SHP77 (cell line): ENCODE measurements around the gene ITGA3.
"Not testable (repeated sequence)": the region's sequence is repeated elsewhere in the genome, so short reads cannot be mapped to it uniquely, and the experiment has no call there.

Experiments
- DNase-seq, 2 experiments: peaks; one replicate each; lab custom pipeline; 2025; lab: John Stamatoyannopoulos, UW

Gene ITGA3

DNA sequence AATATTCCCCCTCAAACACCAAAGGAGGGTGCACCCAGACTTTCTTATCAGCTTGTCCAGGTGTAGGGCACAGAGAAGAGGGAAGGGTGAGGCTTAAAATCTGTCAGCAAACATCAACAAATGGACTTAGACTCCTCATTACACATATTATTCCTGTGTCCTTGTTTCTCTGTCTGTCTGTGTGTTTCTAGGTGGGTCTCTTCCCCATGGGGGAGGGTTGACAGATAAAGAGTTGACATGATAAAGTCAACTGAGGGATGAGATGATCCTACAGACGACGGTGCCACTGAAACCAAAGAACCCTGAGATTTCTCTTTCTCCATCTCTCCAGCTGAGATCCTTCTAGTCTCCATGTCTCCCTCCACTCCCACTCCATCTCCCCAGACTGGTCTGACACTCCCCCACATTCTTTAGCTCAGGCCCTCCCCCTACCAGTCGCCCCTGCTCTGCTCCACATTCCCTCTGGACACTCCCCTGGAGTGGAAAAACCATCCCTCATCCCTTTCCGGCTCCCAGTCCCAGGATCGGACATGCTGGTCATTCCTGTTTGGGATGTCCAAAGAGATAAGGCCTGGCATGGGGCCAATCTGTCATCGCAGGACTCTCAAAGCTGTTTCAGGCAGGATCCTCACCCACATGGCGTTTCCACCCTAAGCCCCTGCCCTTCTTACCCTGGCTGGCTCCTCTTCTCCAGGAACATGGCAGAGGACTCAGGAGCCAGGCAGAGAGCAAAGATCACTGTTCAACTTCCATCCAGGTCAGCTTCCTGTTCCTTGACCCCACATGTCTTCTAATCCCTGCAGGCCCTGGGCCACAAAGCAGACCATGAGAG is 2.9 kb upstream of the ITGA3 start:
- no peak for DNase-seq

DNA sequence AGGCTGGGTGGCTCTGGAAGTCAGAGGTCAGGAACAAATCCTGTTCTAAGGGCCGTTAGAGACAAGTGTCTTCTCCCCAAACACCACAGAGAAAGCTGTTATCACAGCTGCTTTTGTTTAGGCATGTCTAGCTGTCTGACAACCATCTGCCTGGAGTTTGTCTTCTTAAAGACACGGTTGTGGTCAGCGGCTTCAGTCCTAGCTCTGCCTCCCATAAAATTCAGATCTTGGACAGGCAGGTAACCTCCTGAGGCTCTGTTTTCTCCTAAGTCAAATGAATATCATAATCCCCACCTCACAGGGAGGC is 2.3 kb upstream of the ITGA3 start:
- peak; percentile 25 to 65 for DNase-seq

DNA sequence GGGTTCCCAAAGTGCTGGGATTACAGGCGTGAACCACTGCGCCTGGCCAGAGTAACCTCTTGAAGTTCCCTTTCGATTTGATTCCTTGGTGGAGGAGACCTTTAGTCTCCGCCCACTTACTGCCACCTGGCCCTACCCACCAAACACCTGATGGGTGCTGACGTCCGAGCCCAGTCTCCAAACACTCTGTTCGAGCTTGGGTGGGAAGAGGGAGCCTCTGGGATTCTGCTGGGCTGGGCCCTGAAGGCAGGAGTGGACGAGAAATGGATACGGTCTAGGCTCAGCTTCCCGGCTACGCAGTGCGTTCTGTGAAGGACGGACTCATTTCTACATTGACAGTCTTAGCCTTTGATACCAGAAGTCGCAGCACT is 870 bp upstream of the ITGA3 start:
- peak; percentile 69 to 70 for DNase-seq

DNA sequence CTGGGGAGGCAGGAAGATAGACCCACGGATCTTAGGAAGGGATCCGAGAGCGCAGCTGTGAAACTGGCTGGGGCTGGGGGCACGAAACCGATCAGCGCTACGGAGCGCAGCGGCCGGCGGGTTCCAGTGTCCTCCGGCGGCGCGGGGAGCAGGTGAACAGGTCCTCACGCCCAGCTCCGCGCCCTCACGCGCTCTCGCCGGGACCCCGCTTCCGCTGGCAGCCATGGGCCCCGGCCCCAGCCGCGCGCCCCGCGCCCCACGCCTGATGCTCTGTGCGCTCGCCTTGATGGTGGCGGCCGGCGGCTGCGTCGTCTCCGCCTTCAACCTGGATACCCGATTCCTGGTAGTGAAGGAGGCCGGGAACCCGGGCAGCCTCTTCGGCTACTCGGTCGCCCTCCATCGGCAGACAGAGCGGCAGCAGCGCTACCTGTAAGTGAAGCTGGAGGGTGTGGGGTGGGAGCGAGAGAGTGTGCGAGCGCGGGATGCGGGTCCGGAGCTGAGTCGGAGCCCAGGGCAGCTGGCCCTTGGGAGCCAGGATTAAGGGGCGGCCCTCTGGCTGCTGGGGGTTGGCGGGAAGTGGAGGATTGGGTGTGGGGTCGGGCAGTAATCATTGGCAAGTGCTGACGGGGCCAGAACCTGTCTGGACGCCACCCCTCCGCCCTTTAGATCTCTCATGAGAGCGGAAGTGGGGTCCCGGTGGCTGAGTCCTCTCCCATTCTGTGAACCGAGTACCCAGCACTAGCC is 479 bp downstream of the ITGA3 start:
- peak; percentile 82 to 85 for DNase-seq

DNA sequence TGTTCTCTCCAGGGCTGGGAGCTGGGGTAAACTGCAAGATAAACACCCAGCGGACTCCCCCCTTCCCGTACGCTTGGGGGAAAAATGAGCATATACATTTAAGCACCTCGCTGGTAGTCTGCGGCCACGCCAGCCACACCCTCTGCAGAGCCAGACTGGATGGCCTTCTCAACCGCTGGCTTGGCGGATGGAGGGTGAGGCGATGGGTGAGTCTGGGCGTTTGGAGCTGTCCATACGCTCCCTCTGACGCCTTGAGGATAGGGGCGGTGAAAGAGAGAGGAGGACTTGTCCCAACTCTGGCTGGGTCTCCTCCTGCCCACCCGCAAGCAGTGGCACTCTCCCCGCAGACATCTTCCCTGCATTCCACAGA is 1.0 kb downstream of the ITGA3 start:
- DNase-seq = peak in 1 of 2 experiments; percentile 38

DNA sequence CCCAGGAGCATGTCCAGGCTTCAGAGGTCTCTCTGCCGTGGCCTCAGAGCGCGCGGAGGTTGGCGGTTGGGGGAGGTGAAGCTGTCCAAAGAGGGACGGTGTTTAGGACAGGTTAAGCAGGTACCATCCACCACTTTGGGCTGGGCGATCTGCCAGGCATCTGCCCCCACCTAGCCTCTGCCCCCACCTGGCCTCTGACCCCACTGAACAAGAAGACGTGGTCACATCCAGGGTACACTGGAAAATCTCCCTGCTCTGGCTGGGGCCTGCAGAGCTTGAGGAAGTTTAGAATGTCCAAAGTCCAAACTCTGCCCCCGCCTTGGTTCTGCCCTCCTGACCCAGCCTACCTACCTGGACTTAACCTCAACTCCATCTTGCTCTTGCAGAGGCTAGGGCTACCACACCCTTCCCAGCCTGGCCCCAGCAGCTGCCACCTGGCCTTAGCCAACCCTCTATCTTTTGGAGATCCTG is 1.6 kb downstream of the ITGA3 start:
- DNase-seq = no peak

DNA sequence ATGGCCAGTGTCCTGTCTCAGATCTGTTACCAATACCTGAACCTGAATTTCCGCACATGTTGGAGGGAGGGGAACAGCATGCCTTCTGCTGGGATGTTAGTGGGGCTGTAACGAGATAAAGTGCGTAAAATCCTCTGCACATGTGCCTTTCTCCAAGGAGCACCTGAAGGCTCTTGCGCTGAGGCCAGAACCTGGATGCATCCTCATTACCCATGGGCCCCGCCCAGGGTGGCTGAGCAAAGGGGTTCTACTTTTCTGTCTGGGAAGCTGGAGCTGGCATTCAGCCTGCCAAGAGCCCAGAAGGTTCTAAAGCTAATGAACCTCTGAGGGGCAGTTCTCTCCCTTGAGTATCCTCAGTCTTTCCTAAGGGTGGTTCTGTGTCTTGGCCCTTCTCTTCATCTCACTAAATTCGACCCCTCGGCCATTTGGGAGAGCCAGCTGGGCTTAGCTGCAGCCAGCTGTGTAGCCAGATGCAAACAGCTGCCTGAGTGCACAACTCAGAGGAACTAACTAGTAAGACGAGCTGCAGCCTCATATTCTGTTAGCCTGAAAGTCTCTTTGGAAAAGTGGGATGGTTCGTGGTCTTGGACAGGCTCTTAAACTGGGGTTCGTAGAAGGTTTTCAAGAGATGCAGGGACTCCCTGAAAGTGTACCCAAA is 2.5 kb downstream of the ITGA3 start:
- DNase-seq = no peak

DNA sequence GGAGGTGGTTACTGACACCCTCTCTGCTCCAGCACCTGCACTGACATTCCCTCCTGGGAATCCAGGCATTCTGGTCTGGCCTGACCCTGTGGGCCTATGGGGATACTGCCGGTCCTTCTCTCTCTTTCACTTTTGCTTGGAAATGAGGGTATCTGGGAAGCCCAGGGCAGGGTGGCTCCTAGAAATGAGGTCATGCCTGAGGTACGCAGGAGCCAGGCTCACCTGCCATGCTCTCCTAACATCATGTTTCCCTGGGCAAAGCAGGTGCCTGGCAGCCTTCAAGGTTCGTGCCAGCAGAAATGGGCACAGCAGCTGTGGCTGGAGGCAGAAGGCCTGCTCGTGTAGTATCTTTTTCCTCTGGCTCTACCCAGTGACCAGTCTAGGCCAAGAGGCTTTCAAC is 3.3 kb downstream of the ITGA3 start:
- no peak for DNase-seq

DNA sequence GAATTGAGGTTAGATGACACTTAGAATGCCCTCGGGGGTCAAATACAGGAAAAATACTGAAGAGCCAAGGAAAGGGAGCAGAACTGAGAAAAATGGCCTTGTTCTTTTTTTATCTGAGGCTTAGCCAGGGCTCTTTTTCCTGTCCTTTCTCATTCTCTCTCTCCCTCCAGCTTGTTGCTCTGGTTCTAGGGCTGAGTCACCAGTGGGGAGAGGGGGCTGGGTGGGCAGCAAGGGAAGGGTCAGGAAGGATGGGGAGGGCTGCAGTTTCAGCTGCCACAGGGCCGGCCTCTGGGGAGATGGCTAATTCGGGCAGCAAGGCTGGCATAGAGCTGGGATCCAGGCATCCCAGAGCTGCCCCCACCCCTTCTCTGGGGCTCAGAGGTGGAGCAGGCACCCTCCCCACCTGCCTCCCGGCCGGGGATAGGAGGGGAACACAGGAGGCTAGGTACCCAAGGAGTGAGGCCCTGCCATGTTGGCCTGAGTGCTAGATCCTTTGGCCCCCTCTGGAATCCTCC is 3.9 kb downstream of the ITGA3 start:
- DNase-seq = no peak

DNA sequence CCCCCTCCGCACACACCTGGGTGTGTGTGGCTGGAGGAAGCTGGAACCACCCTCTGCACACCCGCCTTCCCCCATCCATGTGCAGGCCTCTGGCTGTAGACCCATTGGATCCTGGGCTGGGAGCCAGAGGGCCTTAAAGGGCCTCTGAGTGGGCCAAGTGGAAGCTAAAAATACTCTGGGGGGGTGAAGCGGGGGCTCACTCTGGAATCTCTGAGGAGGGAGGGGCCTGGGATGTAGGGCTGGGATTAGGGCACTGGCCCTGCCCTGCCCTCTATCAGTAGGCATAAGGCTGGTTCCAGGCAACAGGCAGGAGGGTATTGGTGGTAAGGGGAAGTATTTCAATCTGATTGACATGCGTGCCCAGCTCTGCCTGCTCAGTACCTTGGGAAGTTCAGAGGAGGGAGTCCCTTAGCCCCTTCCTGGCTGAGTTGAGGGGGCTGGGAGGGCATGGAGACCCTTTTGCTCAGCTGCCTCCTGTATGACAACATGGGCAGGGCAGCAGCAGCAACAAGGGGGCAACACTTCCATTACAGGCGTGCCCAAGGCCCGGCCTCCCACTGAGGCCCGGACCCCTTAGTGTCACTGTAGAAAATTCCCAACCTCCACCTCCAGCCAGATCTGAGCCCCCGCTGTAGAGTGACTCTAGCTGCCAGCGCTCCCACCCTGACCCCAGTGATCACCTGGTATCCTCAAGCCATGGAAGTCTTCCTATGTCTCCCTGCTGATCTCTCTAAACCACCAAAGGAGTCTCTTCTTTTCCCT is 5.2 kb downstream of the ITGA3 start:
- DNase-seq = peak; percentile 7 to 12

DNA sequence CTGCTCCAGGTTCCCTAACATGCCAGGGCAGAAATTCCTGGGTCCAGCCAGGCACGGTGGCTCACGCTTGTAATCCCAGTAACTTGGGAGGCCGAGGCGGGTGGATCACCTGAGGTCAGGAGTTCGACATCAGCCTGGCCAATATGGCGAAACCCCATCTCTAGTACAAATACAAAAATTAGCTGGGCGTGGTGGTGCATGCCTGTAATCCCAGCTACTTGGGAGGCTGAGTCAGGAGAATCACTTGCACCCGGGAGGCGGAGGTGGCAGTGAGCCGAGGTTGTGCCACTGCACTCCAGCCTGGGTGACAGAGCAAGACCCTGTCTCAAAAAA is 5.8 kb downstream of the ITGA3 start:
- not testable (repeated sequence) for DNase-seq

DNA sequence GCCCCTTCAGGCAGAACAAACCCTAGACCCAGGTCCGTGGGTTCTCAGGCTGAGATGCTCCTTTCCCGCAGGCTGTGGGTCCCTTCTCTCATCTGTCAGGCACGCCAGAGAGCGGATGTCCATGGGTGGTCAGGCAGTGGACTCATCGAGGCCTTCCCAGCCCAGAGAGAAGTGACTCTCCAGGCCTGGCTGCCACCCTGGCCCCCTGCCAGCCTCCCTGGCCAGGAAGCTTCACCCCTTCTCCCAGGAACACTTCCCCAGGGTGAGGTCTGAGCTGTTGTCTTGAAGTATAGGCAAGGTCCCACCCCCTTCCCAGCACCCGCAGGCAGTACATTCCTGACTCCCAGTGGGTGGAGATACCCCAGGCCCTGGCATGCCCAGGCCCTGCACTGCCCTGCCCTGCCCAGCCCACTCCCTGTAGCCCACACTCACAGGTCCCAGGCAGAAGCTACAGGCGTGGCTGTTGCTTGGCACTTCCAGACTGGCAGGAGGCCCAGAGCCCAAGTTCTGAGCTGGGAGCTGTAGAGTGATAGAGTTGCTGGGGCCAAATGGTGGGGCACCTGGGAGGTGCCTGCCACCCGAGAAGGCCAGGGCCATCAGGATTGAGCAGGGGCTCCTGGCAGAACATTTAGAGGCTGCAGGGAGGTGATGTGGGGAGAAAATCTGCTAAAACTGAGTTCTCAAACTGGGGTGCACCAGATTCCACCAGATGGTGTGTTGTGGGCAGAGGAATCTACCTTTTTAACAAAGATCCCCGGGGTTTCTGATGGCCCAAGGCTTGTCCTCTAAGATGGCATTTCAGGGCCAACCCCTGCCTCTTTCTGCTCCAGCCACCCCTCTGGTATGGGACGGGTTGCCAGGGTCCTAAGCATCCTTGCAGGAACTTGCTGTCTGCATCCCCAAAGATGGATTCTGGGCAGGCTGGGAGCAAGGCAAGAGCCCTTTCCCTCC is 6.7 kb downstream of the ITGA3 start:
- DNase-seq = no peak

DNA sequence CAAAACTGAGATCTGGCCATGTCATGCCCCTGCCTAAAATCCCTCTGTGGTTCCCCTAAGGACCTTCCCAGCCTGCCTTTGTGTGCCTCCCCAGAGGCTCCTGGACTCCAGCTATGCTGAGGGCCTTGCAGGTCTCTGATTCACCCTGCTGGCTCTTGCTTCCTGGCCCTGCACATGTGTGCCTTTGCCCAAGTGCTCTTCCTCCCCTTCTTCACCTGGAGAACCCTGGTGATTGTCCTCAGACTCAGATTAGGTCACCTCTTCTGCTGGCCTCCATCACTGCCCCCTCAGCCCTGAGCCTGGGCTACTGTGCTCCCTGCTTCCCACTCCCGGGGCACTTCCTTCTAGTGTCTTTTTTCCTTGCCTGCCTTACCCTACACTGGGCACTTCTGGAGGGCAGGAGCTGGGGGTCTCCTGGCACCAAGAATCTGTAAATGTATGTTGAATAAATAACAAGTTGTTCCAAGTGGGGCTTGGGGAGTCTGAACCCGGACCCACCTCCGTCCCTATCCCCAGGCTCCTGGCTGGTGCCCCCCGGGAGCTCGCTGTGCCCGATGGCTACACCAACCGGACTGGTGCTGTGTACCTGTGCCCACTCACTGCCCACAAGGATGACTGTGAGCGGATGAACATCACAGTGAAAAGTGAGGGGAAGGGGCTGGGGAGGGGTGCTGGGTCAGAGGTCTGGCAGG is 7.8 kb downstream of the ITGA3 start:
- DNase-seq = no peak

DNA sequence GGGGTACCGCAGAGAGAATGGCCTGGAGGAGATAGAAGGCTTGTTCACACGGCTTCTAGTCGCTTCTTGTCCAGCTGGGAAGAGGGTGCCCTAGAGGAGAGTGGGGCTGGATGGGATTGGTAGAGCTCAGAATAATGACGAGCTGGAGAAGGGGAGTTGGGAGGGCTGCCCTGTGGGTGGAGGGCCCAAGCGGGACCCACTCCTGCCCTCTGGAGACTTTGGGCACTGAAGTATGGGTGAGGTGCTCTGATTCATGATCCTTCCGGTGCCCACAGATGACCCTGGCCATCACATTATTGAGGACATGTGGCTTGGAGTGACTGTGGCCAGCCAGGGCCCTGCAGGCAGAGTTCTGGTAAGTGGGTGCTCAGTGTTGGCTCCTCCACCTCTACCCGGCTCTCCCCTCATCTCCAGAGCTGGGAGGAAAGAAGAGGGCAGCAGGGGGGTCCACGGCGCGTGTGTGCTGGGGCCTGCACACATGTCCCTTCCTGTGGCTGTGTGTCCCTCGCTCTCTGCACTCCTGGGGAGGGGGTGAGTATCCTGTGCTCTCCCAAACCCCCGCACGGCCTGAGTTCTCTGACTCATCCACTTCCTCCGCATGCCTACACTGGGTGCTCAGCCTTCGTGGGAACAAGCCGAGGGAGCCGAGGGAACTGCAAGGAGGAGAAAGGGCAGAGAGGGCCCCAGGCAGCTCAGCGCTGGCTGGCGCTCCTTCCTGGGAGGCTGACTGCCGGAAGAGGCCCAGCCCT is 8.5 kb downstream of the ITGA3 start:
- no peak for DNase-seq

DNA sequence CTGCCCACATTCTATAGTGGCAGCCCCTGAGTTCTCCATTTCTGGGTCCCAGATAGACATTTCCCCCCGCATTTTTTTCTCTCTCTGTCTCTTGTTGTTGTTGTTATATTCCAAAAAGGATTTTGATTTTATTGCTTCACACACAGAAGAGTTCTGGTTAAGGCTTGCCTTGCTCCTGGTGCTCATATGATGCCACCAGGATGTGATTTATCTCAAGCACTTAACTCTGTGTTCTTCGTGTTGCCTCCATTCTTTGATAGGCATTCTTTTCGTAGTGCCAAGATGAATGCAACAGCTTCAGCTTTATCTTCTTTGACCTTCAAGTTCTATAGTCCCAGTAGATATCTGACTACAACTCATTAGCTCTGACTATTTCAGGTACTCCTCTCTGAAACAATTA is 9.1 kb downstream of the ITGA3 start:
- no peak for DNase-seq

DNA sequence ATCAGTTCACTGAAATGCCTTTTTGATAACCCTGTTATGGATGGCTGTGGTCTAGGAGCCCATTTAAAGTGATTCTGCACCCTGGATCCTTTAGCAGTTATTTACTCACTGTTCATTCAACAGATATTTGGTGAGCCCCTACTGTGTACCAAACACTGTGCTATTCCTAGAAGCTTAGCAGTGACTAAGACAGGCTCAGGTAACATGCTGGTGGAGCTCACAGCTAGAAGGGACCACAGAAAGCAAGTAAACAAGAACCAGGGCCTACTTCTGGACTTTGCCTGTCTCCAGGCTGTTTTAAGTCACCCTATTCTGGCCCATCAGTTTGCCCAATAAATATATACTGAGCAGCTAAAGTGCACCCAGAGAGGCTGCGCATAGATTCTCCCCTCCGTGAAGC is 11.1 kb downstream of the ITGA3 start:
- DNase-seq = no peak

DNA sequence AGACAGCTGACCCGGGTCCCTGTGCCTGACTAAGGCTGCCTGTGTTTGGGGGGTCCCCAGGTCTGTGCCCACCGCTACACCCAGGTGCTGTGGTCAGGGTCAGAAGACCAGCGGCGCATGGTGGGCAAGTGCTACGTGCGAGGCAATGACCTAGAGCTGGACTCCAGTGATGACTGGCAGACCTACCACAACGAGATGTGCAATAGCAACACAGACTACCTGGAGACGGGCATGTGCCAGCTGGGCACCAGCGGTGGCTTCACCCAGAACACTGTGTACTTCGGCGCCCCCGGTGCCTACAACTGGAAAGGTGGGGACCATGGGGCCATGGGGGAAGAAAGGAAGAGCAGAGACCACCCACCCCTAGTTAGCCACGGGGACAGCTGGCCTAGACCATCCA is 12.1 kb downstream of the ITGA3 start:
- DNase-seq = no peak

DNA sequence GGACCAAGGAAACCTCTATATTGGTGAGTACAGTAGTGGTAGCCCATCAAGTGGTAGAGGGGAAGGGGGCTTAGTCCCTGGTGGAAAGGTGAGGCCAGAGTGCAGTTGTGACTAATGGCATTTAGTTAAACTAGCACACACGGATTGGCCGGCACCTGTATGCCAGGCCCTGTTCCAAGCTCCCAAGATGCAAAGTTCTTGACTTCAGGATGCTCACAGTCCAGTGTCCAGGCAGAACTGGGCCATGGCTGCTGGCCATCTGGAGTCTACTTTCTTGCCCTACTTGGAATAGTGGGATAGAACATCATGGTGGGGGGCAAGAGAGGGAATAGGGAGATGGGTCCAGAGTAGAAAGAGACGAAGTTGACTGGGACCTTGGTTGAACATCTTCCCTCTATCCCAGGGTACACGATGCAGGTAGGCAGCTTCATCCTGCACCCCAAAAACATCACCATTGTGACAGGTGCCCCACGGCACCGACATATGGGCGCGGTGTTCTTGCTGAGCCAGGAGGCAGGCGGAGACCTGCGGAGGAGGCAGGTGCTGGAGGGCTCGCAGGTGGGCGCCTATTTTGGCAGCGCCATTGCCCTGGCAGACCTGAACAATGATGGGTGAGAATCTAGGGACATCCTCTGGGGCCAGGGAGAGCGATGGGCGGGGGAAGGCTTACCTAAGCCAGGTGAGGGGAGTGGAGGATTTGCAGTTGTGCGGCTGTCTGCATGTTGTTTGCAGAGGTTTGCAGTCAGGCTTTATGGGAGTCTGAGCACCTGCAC is 15.2 kb downstream of the ITGA3 start:
- DNase-seq = no peak

DNA sequence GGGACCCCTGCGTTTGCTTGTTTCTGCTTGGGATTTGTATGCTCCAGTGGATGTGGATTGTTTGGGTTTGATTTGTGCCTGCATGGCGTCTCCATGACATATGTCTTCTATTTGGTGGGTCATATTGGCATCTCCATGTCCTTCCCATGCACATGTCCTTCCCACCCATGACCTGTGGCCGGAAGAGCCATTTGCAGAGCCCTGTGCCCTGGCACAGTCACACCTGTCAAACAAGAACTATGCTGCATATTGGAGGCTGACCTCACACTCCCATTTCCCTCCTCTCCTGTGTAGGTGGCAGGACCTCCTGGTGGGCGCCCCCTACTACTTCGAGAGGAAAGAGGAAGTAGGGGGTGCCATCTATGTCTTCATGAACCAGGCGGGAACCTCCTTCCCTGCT is 15.8 kb downstream of the ITGA3 start:
- DNase-seq = no peak
